Endothelial cell of umbilical vein (primary cell): Measurements from ENCODE around the gene CFD. TPM values are rescaled to one million over a fixed set of nuclear protein-coding genes. Genes with fewer than 3 reads are reported as not detected.

Source experiments
- BruUV-seq: library from RNA; stranded (reverse); fragments of 400-500 nt; replicated peaks from 2 replicates; lab custom pipeline; 2021; lab: Mats Ljungman, UMichigan
- CTCF ChIA-PET: fragments of 300-600, 350-600 bp; sonication (Branson Sonifier 250); formaldehyde crosslinking; loops from one replicate; lab custom pipeline; 2021; ENCODE audit warnings: antibody characterized with exemption, inconsistent platforms; lab: Charles Lee
- POLR2A ChIA-PET: fragments of 300-600, 350-600 bp; sonication (Branson Sonifier 250); formaldehyde crosslinking; loops from one replicate; lab custom pipeline; 2021; ENCODE audit warnings: antibody characterized with exemption, inconsistent platforms; lab: Charles Lee
- DNase-seq: peaks from one replicate; pipeline ENCODE4 v3.0.0-alpha.2; 2011; ENCODE audit warnings: low read depth, low spot score
- FAIRE-seq: peaks from 2 replicates; lab custom pipeline; 2011; peaks lifted over from hg19 to GRCh38; lab: Jason Lieb, UNC
- H2AFZ ChIP-seq: 2 replicates; pipeline ENCODE4 v1.6.0; 2012; ENCODE audit warnings: low read depth, low read length, control low read depth, inconsistent platforms
- H3K27ac ChIP-seq: 2 replicates; pipeline ENCODE4 v1.5.1; 2011; ENCODE audit warnings: low read depth, mild to moderate bottlenecking, control low read depth, low read length, moderate library complexity; ENCODE audit not compliant: insufficient read depth
- H3K27me3 ChIP-seq, 2 experiments: 2 replicates each; pipeline versions ENCODE4 v1.6.0 to v1.6.1; 2011; ENCODE audit warnings: low read length in 2 of 2, mixed read lengths in 1 of 2; ENCODE audit not compliant: control insufficient read depth in 2 of 2, insufficient read depth in 2 of 2
- H3K36me3 ChIP-seq, 2 experiments: 2 replicates in 1 of 2; 3 replicates in 1 of 2; pipeline ENCODE4 v1.5.1; 2011; ENCODE audit warnings: low read length in 2 of 2, mild to moderate bottlenecking in 1 of 2, moderate library complexity in 1 of 2; ENCODE audit not compliant: control insufficient read depth in 2 of 2, insufficient read depth in 2 of 2; ENCODE audit errors: extremely low read depth in 1 of 2
- H3K4me1 ChIP-seq: 3 replicates; pipeline ENCODE4 v1.5.1; 2011; ENCODE audit warnings: mild to moderate bottlenecking, low read length; ENCODE audit not compliant: control insufficient read depth, insufficient read depth; ENCODE audit errors: extremely low read depth
- H3K4me2 ChIP-seq: 2 replicates; pipeline ENCODE4 v1.6.1; 2011; ENCODE audit warnings: low read length, control low read depth, mixed read lengths; ENCODE audit not compliant: insufficient read depth
- H3K4me3 ChIP-seq, 3 experiments: fragments of 200-600 bp in 1 of 3; sonication (generic), shearing (Covaris generic) in 1 of 3; replicated peaks in 1 of 3; 2 replicates each; pipeline ENCODE4 v1.5.1; 2011 to 2016; ENCODE audit warnings: control low read depth in 3 of 3, low read length in 3 of 3, mild to moderate bottlenecking in 2 of 3, inconsistent platforms in 1 of 3, low read depth in 1 of 3, moderate library complexity in 1 of 3; ENCODE audit not compliant: insufficient read depth in 1 of 3
- H3K79me2 ChIP-seq: 2 replicates; pipeline ENCODE4 v1.6.0; 2012; ENCODE audit warnings: low read length, inconsistent platforms; ENCODE audit not compliant: control insufficient read depth, insufficient read depth
- H3K9ac ChIP-seq: replicated peaks from 2 replicates; pipeline ENCODE3; 2011; ENCODE audit warnings: low read length, control low read depth; ENCODE audit not compliant: insufficient read depth; ENCODE audit errors: extremely low read depth
- H3K9me1 ChIP-seq: replicated peaks from 3 replicates; pipeline ENCODE4 v1.6.0; 2011; ENCODE audit warnings: mild to moderate bottlenecking, low read length; ENCODE audit not compliant: control insufficient read depth, insufficient read depth; ENCODE audit errors: extremely low read depth
- H3K9me3 ChIP-seq: replicated peaks from 2 replicates; pipeline ENCODE4 v1.5.1; 2012; ENCODE audit warnings: low read length, inconsistent platforms; ENCODE audit not compliant: control insufficient read depth, insufficient read depth
- H4K20me1 ChIP-seq: replicated peaks from 2 replicates; pipeline ENCODE3; 2011; ENCODE audit warnings: mild to moderate bottlenecking, low read length; ENCODE audit not compliant: control insufficient read depth, insufficient read depth; ENCODE audit errors: extremely low read depth
- CTCF ChIP-seq, 2 donors: IDR thresholded peaks; 1 replicate in 1 of 2; 2 replicates in 1 of 2; pipeline ENCODE4 v1.5.1; 2011; ENCODE audit warnings: low read length in 2 of 2, mild to moderate bottlenecking in 2 of 2, moderate library complexity in 2 of 2, control low read depth in 1 of 2, inconsistent platforms in 1 of 2, low read depth in 1 of 2; ENCODE audit not compliant: insufficient read depth in 1 of 2; ENCODE audit errors: extremely low read depth in 1 of 2
- EZH2 ChIP-seq: IDR thresholded peaks from 2 replicates; pipeline ENCODE4 v1.6.1; 2012; ENCODE audit warnings: borderline replicate concordance, low read depth, mild to moderate bottlenecking, moderate library complexity, low read length, inconsistent platforms; ENCODE audit not compliant: severe bottlenecking
- FOS ChIP-seq: IDR thresholded peaks from 2 replicates; pipeline ENCODE4 v1.6.1; 2011; ENCODE audit warnings: mild to moderate bottlenecking, low read length, moderate library complexity, borderline replicate concordance; ENCODE audit not compliant: insufficient read depth
- GATA2 ChIP-seq: IDR thresholded peaks from 2 replicates; pipeline ENCODE4 v1.7.0; 2011; ENCODE audit warnings: low read depth, mild to moderate bottlenecking, moderate library complexity, mixed read lengths, low read length; ENCODE audit not compliant: insufficient read length, insufficient read depth
- JUN ChIP-seq: IDR thresholded peaks from 2 replicates; pipeline ENCODE4 v1.6.1; 2011; ENCODE audit warnings: borderline replicate concordance, low read depth; ENCODE audit not compliant: insufficient read length, insufficient read depth
- MAX ChIP-seq: IDR thresholded peaks from 2 replicates; pipeline ENCODE4 v1.6.1; 2011; ENCODE audit not compliant: insufficient read depth, insufficient read length
- MYC ChIP-seq: IDR thresholded peaks from one replicate; pipeline ENCODE4 v1.6.1; 2011; ENCODE audit warnings: mild to moderate bottlenecking, low read depth, low read length
- POLR2A ChIP-seq: IDR thresholded peaks from 2 replicates; pipeline ENCODE4 v1.6.1; 2012; ENCODE audit warnings: low read depth, mild to moderate bottlenecking, control low read depth, low read length
- POLR2AphosphoS5 ChIP-seq: IDR thresholded peaks from 2 replicates; pipeline ENCODE4 v1.6.1; 2012; ENCODE audit warnings: low read depth, mild to moderate bottlenecking, control low read depth, low read length, moderate library complexity; ENCODE audit not compliant: insufficient read depth
- dilution Hi-C: fragments of 300-500 bp; cut with MboI; formaldehyde crosslinking; loops from one replicate; pipeline ENCODE4 v1.15.0; 2019; ENCODE audit warnings: low sequenced_read_pairs; ENCODE audit not compliant: extremely low pct_ligation_motif_present
- intact Hi-C: fragments of 100-400 bp; cut with micrococcal nuclease; formaldehyde crosslinking; loops from one replicate; pipeline ENCODE4 v1.10.0; 2022
- polyA plus RNA-seq, 4 experiments: library from polyadenylated mRNA; depleted of rRNA in 3 of 4; stranded (reverse) in 3 of 4; unstranded in 1 of 4; fragments of >200 nt; gene quantifications; 2 replicates each; pipeline versions ENCODE4 v1.2.1 to v1.2.3, GENCODE V29; 2011 to 2012; ENCODE audit warnings: missing spikeins in 1 of 4
- total RNA-seq: library from RNA; stranded (reverse); gene quantifications from 2 replicates; pipeline ENCODE4 v1.2.3, GENCODE V29; 2021

Gene CFD
- total and polyA plus RNA-seq, 2 donors (not counting 3 experiments of a cell fraction or from before 2014, with no cell fraction given): 0.25 to 0.40 TPM

GRCh38 chr19:892243-892893 lies 32.9 kb downstream of the CFD start:
- Histone ChIP-seq H3K4me2 (peak overlapping the region; percentile 41), H3K4me1 (no peaks in the 10 kb centered on the region), H3K9ac (peak overlapping the region; percentile 43), H3K79me2 (peaks cover 5% of the 10 kb centered on the region), H3K4me3 (peak overlapping the region; percentile 39 to 91 (median 66)), H4K20me1 (no peaks in the 10 kb centered on the region), H3K36me3 (peaks cover 2 to 17% of the 10 kb centered on the region in 2 experiments), H3K27ac (no peak overlapping the region), H3K9me3 (no peaks in the 10 kb centered on the region), H3K9me1 (no peaks in the 10 kb centered on the region), H3K27me3 (no peaks in the 10 kb centered on the region), H2AFZ (no peak overlapping the region)
- DNase-seq (no peak), FAIRE-seq (no peak)
- dilution Hi-C loops (no loop called here), intact Hi-C loops (loop anchor here (2.0 kb wide), 1 partner anchor 20 kb away; the partner anchor contains the start of gene R3HDM4)
- ChIA-PET POLR2A (no interaction called here), CTCF (interaction anchor here (1.0 to 1.6 kb wide), 3 partner anchors 9 to 29 kb away, joined by 3 to 7 read pairs (median 5); no protein-coding TSS in a partner anchor)
- BruUV-seq: no TSS peak
- TF ChIP-seq MYC: no peak
- no peak for TF ChIP-seq POLR2A
- TF ChIP-seq EZH2: no peak
- TF ChIP-seq JUN: no peak
- no peak for TF ChIP-seq FOS
- no peak for TF ChIP-seq MAX
- TF ChIP-seq POLR2AphosphoS5: no peak
- no peak for TF ChIP-seq CTCF (IDR thresholded peaks at IDR 0.05; ENCODE audit: extremely low read depth in 1 of 2, insufficient read depth in 1 of 2, low read depth in 1 of 2, low read length in 2 of 2)
- no peak for TF ChIP-seq GATA2
